ENCODE measurements around the gene BNIP3. TPM values are rescaled to one million over a fixed set of nuclear protein-coding genes. Genes with fewer than 3 reads are reported as not detected.

BNIP3 gene
- total RNA-seq, 2 donors from 2014 or later, result 147 to 158 TPM

DNA sequence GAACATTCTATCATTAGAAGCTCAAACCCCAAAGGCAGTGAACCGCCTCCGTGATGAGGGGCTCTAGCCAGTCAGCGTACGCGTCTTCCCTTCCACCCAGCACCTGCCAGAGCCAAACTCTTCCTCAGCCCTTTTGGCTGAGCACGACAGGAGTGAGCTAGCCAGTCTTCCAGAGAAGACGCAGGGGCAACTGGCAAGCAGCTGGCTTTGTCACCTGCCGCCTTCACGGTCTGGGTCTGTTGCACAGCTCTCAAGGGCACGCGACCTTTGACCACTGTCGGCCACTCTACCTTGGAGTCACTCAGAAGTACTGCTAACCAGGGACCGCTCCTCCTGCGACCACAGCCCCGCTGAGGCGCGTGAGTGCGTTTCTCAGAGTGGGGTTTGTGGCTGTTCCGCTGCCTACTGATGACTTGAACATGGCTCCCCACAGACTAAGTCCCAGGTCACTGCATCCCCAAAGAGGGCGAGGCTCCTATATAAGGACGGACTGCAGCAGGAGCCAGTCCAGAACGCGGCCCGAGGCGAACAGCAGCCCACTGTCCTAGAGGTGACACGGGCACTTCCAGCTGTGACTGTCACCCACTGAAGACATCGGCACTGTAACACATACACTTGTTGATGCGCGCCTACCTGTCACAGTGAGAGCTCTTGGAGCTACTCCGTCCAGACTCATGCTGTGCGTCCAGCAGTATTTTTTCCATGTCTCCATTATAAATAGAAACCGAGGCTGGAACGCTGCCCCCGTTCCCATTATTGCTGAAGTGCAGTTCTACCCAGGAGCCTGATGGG lies 8.4 kb downstream of the BNIP3 start:
- peaks cover 24 to 25% of the 10 kb centered on the region in 2 donors for H3K36me3 ChIP-seq (replicated peaks in 1 of 2; ENCODE audit: insufficient read depth in 1 of 2, low read depth in 2 of 2)
- ATAC-seq, result no peak
- TF ChIP-seq POLR2A (IDR thresholded peaks at IDR 0.05), result no peak
- TF ChIP-seq, protein P1, sequence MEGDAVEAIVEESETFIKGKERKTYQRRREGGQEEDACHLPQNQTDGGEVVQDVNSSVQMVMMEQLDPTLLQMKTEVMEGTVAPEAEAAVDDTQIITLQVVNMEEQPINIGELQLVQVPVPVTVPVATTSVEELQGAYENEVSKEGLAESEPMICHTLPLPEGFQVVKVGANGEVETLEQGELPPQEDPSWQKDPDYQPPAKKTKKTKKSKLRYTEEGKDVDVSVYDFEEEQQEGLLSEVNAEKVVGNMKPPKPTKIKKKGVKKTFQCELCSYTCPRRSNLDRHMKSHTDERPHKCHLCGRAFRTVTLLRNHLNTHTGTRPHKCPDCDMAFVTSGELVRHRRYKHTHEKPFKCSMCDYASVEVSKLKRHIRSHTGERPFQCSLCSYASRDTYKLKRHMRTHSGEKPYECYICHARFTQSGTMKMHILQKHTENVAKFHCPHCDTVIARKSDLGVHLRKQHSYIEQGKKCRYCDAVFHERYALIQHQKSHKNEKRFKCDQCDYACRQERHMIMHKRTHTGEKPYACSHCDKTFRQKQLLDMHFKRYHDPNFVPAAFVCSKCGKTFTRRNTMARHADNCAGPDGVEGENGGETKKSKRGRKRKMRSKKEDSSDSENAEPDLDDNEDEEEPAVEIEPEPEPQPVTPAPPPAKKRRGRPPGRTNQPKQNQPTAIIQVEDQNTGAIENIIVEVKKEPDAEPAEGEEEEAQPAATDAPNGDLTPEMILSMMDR (IDR thresholded peaks at IDR 0.05), result no peak
- DNase-seq, result peak in 1 of 4 donors; percentile 35
- intact Hi-C loops (cut with DNase I), result no loop called here
- H3K27me3 ChIP-seq, result no peaks in the 10 kb centered on the region
- H3K4me3 ChIP-seq, result no peak overlapping the region
- H3K4me1 ChIP-seq, result peaks cover 62% of the 10 kb centered on the region
- H3K27ac ChIP-seq, result peak overlapping the region in 2 of 4 donors; percentile 26 to 39
- H3K9me3 ChIP-seq, result no peaks in the 10 kb centered on the region
- 76 to 80% methylated on average over 16 to 33 of the region's 34 CpGs for WGBS, 2 donors

DNA sequence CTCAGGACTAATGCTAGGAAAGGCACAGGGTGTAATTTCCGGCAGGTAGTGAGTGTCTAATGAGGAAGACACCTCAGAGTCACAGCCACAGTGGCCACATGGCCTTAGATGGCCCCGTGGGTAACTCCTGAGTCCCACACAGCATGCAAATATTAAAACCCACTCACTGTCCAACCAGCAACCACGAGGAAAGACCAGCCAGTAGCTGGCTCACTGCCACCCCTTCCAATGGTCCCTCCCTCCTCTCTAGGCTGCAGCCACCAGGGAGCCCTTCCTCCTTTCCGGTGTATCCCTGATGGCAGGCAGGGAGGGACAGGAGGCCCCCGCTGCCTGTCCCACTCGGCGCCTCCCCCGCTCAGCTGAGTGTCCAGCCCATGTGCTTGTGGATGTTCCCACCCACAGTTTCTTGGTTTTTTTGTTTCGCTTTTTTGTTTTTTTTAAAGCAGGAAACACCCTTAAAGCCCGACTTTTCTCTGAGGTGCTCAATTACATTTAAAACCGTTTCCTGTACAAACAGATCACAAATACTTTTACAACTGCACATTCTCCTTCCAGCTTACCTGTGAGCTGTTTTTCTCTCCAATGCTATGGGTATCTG lies 9.2 kb downstream of the BNIP3 start:
- Histone ChIP-seq H3K36me3 (replicated peaks in 1 of 2; ENCODE audit: insufficient read depth in 1 of 2, low read depth in 2 of 2) (peaks cover 24 to 25% of the 10 kb centered on the region in 2 donors), H3K27ac (peak overlapping the region in 2 of 4 donors; percentile 26 to 39), H3K4me3 (no peak overlapping the region), H3K4me1 (peaks cover 54% of the 10 kb centered on the region), H3K9me3 (no peaks in the 10 kb centered on the region), H3K27me3 (no peaks in the 10 kb centered on the region)
- TF ChIP-seq, protein P1 (IDR thresholded peaks at IDR 0.05), result no peak
- TF ChIP-seq POLR2A (IDR thresholded peaks at IDR 0.05), result no peak
- peak; percentile 24 for ATAC-seq
- intact Hi-C loops (cut with DNase I), result no loop called here
- 47 to 53% methylated on average over 11 of the region's 11 CpGs for WGBS, 2 donors
- peak; percentile 61 to 72 (median 67) for DNase-seq

DNA sequence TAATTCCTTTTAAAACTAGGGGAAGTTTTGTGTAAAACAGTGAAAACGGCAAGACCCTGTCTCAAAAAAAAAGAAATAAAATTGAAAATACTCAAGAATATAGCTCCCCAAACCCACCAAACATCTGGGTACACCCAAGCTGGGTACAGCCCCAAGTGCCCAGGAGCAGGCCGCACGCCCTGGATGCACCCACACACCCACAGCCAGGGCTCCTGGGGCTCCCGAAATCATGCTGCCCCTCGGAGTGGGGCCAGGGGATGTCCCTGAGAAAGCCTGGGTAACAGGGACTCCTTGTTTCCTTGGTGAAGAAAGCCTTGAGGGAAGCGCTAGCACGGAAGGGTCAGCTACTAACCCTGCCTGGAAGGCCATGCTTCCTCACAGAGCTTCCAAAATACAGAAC lies 10.1 kb downstream of the BNIP3 start:
- intact Hi-C loops (cut with DNase I), result no loop called here
- H3K9me3 ChIP-seq, result no peaks in the 10 kb centered on the region
- H3K36me3 ChIP-seq (replicated peaks in 1 of 2; ENCODE audit: insufficient read depth in 1 of 2, low read depth in 2 of 2), result peaks cover 25 to 29% of the 10 kb centered on the region in 2 donors
- ATAC-seq, result no peak
- H3K4me1 ChIP-seq, result peaks cover 44% of the 10 kb centered on the region
- no peak for DNase-seq
- no peak overlapping the region for H3K4me3 ChIP-seq
- WGBS, 2 donors, result 92 to 93% methylated on average over 6 to 7 of the region's 7 CpGs
- TF ChIP-seq POLR2A (IDR thresholded peaks at IDR 0.05), result no peak
- TF ChIP-seq, protein P1 (IDR thresholded peaks at IDR 0.05), result no peak
- no peaks in the 10 kb centered on the region for H3K27me3 ChIP-seq
- no peak overlapping the region for H3K27ac ChIP-seq

DNA sequence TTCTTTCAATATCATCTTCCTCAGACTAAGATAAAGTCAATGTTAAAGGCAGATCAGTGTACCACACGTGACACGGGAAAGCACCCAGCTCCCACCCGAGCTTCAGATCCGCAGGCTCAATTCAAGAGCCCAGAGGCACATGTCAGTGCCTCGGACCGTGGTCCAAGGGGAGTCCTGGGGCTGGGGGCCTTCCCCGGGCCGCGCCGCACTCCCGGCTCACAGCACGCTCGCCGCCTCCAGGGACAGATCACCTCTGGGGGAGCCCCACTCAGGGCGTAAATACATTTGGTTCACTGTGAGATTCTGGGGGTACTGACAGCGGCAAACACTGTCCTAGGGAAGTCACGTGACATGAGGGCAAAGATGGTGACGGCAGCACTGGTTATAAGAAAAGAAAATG lies 10.8 kb downstream of the BNIP3 start:
- ATAC-seq, result no peak

More for the DNA sequence above, 10.8 kb downstream of the BNIP3 start:
- TF ChIP-seq, protein P1 (IDR thresholded peaks at IDR 0.05), result no peak
- no peak for TF ChIP-seq POLR2A (IDR thresholded peaks at IDR 0.05)
- Histone ChIP-seq H3K36me3 (replicated peaks in 1 of 2; ENCODE audit: insufficient read depth in 1 of 2, low read depth in 2 of 2) (peaks cover 25 to 29% of the 10 kb centered on the region in 2 donors), H3K4me3 (no peak overlapping the region), H3K4me1 (peaks cover 37% of the 10 kb centered on the region), H3K27me3 (no peaks in the 10 kb centered on the region), H3K27ac (no peak overlapping the region), H3K9me3 (no peaks in the 10 kb centered on the region)
- WGBS, 2 donors, result 91 to 93% methylated on average over 18 of the region's 18 CpGs
- intact Hi-C loops (cut with DNase I), result no loop called here
- peak in 1 of 4 donors; percentile 14 for DNase-seq

All from body of pancreas (tissue), 4 donors.